Measurements from ENCODE around the gene LYZL6.
"Not testable (repeated sequence)": the region's sequence is repeated elsewhere in the genome, so short reads cannot be mapped to it uniquely, and the experiment has no call there.

LYZL6 gene

GRCh38 chr17:35947156-35947585, 3.7 kb upstream of the LYZL6 start:
- TF ChIP-seq CTCF (IDR thresholded peaks at IDR 0.05; ENCODE audit: low read depth, low read length) (peak; percentile 96), MYC (IDR thresholded peaks at IDR 0.05; ENCODE audit: low read depth, low read length) (no peak)
- peak; percentile 81 for DNase-seq (ENCODE audit: low read depth)
- H3K4me3 ChIP-seq (ENCODE audit: low read depth, low read length) = peak overlapping the region; percentile 25

- DNase-seq (ENCODE audit: low read depth) = no peak
- TF ChIP-seq, protein P1, sequence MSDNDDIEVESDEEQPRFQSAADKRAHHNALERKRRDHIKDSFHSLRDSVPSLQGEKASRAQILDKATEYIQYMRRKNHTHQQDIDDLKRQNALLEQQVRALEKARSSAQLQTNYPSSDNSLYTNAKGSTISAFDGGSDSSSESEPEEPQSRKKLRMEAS (IDR thresholded peaks at IDR 0.05; ENCODE audit: low read depth, low read length) = no peak
- no peak for TF ChIP-seq POLR2A (IDR thresholded peaks at IDR 0.05; ENCODE audit: extremely low read depth, insufficient read length)
- no peak for TF ChIP-seq CTCF (IDR thresholded peaks at IDR 0.05; ENCODE audit: low read depth, low read length)
- TF ChIP-seq MYC (IDR thresholded peaks at IDR 0.05; ENCODE audit: low read depth, low read length) = no peak
- no peak overlapping the region for H3K4me3 ChIP-seq (ENCODE audit: low read depth, low read length)
Observed at GRCh38 chr17:35944151-35944550, 638 bp upstream of the LYZL6 start.

DNA sequence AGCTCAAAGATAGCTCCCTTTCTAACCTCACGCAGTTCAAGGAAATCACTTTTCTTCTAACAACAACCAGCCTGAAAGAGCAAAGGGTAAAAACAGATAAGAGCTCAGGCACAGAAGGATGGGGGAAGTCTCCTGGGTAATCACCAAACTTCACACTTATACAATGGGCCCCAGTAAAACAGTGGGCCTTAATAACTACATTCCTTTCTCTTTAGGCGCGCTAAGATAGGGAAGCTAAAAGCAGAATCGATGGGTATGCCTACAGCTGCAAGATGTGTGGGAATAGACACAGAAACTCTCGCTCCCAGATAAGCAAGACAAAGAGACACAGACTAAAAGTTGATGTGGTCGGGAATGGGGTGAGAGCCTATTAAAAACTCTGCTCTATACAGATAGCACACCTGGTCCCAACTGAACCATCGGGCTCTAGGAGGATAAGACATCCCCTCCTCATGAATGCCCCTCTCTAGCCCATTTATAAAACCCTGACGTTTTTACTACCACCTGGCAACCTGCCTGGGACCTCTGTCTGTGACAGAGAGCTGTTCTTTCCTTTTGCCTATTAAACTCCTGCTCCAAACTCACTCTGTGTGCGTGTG, 826 bp downstream of the LYZL6 start:
- no peak for DNase-seq (ENCODE audit: low read depth)
- TF ChIP-seq, protein P1 (IDR thresholded peaks at IDR 0.05; ENCODE audit: low read depth, low read length) = no peak
- no peak for TF ChIP-seq CTCF (IDR thresholded peaks at IDR 0.05; ENCODE audit: low read depth, low read length)
- TF ChIP-seq POLR2A (IDR thresholded peaks at IDR 0.05; ENCODE audit: extremely low read depth, insufficient read length) = no peak
- TF ChIP-seq MYC (IDR thresholded peaks at IDR 0.05; ENCODE audit: low read depth, low read length) = no peak
- no peak overlapping the region for H3K4me3 ChIP-seq (ENCODE audit: low read depth, low read length)

GRCh38 chr17:35938492-35938891, 5.0 kb downstream of the LYZL6 start:
- DNase-seq (ENCODE audit: low read depth); H3K4me3 ChIP-seq (ENCODE audit: low read depth, low read length): not testable (repeated sequence)

DNA sequence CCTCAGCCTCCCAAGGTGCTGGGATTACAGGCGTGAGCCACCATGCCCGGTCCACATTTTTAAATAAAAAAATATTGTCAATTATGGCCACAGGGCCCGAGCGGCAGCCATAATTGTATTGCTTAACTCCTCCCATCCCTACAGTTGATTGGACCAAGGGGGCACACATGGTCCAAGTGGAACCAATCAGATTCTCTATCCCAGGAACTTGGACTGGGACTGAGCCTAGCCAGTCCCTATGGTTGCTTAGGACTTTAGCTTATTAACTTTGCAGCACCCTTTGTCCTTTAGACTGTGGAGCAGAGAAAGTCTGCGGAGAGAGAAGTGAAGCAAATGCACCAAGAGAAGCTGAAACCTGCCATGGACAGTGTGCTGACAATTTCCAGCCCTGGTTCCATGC, 7.5 kb downstream of the LYZL6 start:
- TF ChIP-seq MYC (IDR thresholded peaks at IDR 0.05; ENCODE audit: low read depth, low read length) = no peak
- no peak for TF ChIP-seq POLR2A (IDR thresholded peaks at IDR 0.05; ENCODE audit: extremely low read depth, insufficient read length)
- TF ChIP-seq, protein P1 (IDR thresholded peaks at IDR 0.05; ENCODE audit: low read depth, low read length) = no peak
- TF ChIP-seq CTCF (IDR thresholded peaks at IDR 0.05; ENCODE audit: low read depth, low read length) = no peak
- H3K4me3 ChIP-seq (ENCODE audit: low read depth, low read length) = no peak overlapping the region
- peak; percentile 20 for DNase-seq (ENCODE audit: low read depth)

DNA sequence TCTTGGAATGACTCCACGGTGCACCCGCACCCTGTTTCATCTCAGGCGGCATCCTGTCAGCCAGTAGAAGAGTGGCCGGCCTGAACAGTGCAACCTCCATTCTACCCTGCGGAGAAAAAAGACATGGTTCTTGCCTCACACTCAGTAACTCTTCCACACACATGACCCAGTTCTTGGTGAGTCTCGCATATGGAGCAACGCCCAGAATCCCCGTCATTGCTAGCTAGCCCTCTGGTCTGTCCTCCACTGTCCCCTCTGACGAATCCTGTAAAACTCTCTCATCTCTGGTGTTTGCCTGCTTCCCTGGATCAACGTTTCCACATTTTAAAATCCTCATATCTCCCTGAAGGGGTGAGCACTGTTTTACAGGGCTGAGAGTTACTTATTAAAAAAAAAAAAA, 8.8 kb downstream of the LYZL6 start:
- DNase-seq (ENCODE audit: low read depth) = no peak
- no peak for TF ChIP-seq CTCF (IDR thresholded peaks at IDR 0.05; ENCODE audit: low read depth, low read length)
- TF ChIP-seq, protein P1 (IDR thresholded peaks at IDR 0.05; ENCODE audit: low read depth, low read length) = no peak
- no peak for TF ChIP-seq POLR2A (IDR thresholded peaks at IDR 0.05; ENCODE audit: extremely low read depth, insufficient read length)
- TF ChIP-seq MYC (IDR thresholded peaks at IDR 0.05; ENCODE audit: low read depth, low read length) = no peak
- no peak overlapping the region for H3K4me3 ChIP-seq (ENCODE audit: low read depth, low read length)
